ENCODE results near the gene TOP2A.

The TOP2A gene

GRCh38 chr17:40361925-40362695 lies 55.6 kb downstream of the TOP2A start:
- in situ Hi-C loops (cut with MboI; ENCODE audit: low sequenced_read_pairs) = no loop called here

DNA sequence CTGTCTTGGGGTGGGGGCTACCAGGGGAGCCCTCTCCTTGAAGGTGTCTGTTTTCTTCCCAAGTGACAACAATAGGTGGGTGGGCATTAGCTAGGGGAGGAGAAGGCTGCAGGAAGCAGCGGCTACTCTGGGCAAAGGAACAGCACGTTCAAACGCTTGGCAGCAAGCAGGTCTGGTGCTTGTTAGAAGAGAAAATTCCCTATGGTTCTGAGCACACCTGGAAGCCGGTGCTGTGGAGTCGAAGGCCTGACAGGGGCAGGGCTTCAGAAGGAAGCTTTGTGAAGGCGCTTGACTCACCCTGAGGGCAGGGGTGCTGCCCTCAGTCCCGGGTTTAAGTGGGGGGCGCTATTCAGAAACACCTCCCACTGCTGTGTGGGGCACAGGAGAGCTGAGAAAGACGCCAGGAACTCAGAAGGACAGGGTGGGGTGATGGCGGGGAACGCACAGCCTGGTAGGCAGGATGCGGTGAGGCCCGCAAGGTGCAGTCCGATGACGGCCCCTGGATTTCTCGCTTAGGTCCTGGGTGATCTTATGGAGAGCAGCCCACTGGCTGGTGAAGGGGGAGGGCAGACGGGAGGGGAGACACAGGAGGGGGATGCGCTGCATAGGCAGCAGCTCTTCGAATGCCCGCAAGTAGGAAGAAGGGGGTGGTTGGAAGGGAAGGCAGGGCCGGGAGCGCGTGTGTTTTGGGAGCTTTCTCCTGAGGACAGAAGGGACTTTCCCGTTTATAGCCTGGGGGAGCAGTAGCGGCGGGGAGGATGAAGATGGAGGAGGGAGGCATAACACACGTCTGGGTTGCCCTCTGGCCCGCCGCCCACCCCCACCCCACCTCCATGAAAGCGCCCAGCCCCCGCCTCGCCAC lies 56.4 kb downstream of the TOP2A start:
- in situ Hi-C loops (cut with MboI; ENCODE audit: low sequenced_read_pairs) = no loop called here

GRCh38 chr17:40360091-40360490 lies 57.6 kb downstream of the TOP2A start:
- in situ Hi-C loops (cut with MboI; ENCODE audit: low sequenced_read_pairs) = no loop called here

GRCh38 chr17:40358323-40359038 lies 59.2 kb downstream of the TOP2A start:
- in situ Hi-C loops (cut with MboI; ENCODE audit: low sequenced_read_pairs) = no loop called here

DNA sequence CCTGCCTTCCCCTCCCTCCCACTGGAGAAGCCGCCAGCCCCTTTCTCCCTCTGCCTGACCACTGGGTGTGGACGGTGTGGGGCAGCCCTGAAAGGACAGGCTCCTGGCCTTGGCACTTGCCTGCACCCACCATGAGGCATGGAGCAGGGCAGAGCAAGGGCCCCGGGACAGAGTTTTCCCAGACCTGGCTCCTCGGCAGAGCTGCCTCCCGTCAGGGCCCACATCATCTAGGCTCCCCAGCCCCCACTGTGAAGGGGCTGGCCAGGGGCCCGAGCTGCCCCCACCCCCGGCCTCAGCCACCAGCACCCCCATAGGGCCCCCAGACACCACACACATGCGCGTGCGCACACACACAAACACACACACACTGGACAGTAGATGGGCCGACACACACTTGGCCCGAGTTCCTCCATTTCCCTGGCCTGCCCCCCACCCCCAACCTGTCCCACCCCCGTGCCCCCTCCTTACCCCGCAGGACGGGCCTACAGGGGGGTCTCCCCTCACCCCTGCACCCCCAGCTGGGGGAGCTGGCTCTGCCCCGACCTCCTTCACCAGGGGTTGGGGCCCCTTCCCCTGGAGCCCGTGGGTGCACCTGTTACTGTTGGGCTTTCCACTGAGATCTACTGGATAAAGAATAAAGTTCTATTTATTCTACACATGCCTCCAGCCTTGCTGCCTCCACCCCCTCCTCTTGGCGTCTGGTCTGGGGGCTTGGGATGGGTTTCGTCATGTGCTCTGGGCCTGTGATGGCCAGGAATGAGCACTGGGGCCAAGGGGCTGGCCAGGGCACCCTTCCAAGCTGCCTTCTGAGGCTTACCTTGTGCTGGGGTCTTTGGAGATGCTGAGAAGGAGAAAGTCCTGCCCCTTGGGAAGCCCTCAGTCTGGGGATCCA lies 60.5 kb downstream of the TOP2A start:
- in situ Hi-C loops (cut with MboI; ENCODE audit: low sequenced_read_pairs) = no loop called here

DNA sequence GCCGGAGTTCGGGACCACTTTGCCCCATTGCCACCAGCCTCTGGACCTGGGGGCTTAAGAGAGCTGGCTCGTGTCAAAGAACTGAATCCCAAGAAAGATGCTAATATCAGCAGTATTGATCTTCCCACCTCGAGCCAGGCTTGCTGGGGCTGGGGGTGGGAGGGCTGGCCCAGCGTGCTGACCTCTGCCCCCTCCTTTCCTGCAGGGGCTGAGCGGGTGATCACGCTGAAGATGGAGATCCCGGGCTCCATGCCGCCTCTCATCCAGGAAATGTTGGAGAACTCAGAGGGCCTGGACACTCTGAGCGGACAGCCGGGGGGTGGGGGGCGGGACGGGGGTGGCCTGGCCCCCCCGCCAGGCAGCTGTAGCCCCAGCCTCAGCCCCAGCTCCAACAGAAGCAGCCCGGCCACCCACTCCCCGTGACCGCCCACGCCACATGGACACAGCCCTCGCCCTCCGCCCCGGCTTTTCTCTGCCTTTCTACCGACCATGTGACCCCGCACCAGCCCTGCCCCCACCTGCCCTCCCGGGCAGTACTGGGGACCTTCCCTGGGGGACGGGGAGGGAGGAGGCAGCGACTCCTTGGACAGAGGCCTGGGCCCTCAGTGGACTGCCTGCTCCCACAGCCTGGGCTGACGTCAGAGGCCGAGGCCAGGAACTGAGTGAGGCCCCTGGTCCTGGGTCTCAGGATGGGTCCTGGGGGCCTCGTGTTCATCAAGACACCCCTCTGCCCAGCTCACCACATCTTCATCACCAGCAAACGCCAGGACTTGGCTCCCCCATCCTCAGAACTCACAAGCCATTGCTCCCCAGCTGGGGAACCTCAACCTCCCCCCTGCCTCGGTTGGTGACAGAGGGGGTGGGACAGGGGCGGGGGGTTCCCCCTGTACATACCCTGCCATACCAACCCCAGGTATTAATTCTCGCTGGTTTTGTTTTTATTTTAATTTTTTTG lies 61.6 kb downstream of the TOP2A start:
- in situ Hi-C loops (cut with MboI; ENCODE audit: low sequenced_read_pairs) = no loop called here

- in situ Hi-C loops (cut with MboI; ENCODE audit: low sequenced_read_pairs) = no loop called here
Measured at GRCh38 chr17:40355123-40355803, 62.4 kb downstream of the TOP2A start.

DNA sequence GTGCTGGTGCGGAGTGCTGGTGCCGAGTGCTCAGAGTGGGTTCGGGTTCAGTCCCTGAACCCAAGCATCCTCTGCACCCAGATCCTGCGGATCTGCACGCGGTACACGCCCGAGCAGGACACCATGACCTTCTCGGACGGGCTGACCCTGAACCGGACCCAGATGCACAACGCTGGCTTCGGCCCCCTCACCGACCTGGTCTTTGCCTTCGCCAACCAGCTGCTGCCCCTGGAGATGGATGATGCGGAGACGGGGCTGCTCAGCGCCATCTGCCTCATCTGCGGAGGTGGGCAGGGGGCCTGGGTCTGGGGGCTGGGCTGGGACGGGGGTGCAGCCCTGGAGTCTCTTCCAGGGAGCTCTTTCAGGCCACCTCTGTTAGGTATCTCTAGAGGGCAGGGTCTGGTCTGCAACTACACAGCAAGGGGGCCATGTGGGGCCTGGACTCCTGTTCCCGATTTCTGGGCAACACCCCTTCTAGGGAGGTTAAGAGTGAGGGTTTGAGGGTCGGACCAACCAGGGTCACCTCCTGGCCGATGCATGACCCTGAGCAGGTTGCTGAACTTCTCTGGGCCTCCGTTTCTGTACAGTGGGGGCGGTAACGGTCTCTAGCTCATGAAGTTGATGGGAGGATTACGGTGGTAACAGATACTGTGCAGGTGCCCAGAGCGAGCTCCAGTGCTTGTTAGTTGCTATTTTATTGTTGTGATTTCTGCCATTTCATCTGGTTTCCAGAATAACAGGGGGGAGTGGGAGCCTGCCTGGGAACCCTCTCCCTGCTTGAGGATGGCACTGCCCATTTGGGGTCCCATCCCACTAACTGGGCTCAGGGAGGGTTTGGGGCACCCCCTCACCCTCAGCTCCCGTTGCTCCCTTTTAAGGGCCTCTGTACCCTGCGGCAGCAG lies 63.2 kb downstream of the TOP2A start:
- in situ Hi-C loops (cut with MboI; ENCODE audit: low sequenced_read_pairs) = loop anchor here (5.0 kb wide), 1 partner anchor 52 kb away; no protein-coding TSS in a partner anchor

GRCh38 chr17:40352779-40353394 lies 64.8 kb downstream of the TOP2A start:
- in situ Hi-C loops (cut with MboI; ENCODE audit: low sequenced_read_pairs) = loop anchor here (5.0 kb wide), 1 partner anchor 51 kb away; no protein-coding TSS in a partner anchor

DNA sequence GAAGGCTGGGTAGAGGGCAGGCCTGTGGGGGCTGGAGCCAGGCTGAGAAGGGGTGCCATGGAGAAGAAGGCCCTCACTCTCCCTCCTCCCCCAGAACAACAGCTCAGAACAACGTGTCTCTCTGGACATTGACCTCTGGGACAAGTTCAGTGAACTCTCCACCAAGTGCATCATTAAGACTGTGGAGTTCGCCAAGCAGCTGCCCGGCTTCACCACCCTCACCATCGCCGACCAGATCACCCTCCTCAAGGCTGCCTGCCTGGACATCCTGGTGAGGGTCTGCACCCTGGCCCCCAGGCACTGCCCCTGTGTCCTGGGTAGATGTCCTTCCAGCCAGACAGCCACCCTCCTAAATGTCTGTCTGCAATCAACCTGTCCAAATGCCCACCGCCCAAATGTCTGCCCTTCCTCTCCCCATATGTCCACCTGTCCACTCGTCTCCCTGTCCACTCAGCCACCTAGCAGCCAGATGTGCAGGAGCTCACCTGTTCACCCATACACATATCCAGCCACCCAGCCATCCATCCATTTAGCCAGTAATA lies 65.4 kb downstream of the TOP2A start:
- in situ Hi-C loops (cut with MboI; ENCODE audit: low sequenced_read_pairs) = loop anchor here (5.0 kb wide), 1 partner anchor 50 kb away; no protein-coding TSS in a partner anchor

DNA sequence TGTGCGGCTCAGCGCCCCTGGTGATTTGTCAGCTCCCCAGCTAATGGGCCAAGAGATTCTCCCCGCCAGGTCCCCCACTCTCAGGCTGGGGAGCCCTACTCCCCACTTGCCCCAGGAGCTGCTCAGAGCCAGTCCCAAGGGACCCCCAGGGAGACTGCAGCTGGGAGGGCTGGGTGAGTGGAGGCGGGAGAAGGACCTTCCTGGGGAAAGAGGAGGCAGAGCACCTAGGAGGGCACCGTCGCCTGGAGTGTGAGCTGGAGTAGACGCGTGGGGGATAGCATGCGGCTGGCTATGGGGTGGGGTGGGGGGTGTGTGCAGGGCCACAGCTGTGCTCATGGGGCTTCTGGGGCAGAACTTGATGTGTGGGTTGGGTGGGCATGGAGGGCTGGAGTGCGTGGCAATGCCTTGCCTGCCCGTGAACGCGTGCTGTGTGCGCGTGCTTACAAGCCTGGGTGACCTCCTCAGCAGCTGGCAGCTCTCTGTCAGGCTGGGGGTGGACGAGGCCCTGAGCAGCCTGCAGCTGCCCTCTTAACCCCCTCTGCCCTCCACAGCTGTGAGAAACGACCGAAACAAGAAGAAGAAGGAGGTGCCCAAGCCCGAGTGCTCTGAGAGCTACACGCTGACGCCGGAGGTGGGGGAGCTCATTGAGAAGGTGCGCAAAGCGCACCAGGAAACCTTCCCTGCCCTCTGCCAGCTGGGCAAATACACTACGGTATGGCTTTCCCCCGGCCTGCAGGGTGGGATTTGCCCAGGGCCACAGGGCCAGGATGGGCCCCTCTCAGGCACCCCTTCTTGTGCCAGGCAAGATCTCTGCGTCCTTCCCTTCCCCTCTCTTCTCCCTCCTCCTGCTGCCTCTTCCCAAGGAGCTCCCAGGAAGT lies 66.1 kb downstream of the TOP2A start:
- in situ Hi-C loops (cut with MboI; ENCODE audit: low sequenced_read_pairs) = loop anchor here (5.0 kb wide), 1 partner anchor 49 kb away; no protein-coding TSS in a partner anchor

DNA sequence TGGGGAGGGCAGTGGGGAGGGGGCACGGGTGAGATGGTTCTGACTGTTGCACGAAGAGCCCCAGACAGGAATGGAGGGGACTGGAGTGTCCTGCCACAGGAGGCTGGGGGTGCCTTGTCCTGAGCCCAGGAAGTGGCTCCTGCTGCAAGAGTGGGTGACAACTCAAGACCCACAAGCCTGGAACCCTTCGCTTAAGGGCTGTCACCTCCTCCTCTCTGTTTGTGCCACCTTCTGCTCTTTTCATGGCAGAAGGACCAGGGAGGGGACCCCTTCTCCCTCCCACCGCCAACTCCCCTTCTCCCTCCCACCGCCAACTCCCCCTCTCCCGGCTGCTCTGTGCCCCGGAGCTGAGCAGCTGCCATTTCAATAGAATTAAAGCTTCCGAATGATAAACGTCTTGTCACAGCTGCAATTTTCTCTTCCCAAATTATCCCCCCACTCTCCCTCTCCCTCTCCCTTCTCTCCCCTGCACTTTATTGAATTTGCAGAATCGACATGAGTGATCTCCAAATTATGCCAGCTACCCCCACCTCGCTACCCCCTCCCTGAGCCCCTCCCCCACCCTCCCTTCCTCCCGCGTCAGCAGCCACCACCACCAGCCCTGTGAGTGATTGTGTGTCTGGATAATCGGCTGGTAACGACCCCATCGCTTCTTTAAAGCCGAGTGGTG lies 66.9 kb downstream of the TOP2A start:
- in situ Hi-C loops (cut with MboI; ENCODE audit: low sequenced_read_pairs) = loop anchor here (5.0 kb wide), 1 partner anchor 49 kb away; no protein-coding TSS in a partner anchor

- in situ Hi-C loops (cut with MboI; ENCODE audit: low sequenced_read_pairs) = loop anchor here (5.0 kb wide), 1 partner anchor 48 kb away; no protein-coding TSS in a partner anchor
Measured at GRCh38 chr17:40349895-40350688, 67.6 kb downstream of the TOP2A start.

DNA sequence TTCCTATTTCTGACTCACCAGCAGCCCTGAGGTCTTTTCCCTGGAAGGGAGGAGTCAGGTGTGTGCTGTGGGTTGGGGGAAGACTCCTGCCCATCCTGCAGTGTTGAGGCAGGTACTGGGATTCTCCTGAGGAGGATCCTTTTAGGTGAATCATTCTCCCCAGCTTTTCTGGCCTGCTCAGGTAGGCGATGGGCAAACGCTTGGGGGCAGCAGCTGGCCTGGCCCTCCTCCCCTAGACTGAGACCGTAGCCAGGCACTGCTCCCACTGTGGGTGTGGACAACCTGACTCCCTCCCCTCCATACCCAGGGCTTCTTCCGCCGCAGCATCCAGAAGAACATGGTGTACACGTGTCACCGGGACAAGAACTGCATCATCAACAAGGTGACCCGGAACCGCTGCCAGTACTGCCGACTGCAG lies 68.2 kb downstream of the TOP2A start:
- in situ Hi-C loops (cut with MboI; ENCODE audit: low sequenced_read_pairs) = no loop called here
